Gastrocnemius medialis (tissue), 4 donors: ENCODE results near the gene EXTL2. TPM values are rescaled to one million over a fixed set of nuclear protein-coding genes. Genes with fewer than 3 reads are reported as not detected.

Experiments used
- ATAC-seq, 2 donors: fragments of 150-250 bp; one replicate each; pipeline ENCODE4 v1.9.1; 2016
- DNase-seq, 2 donors: peaks; one replicate each; pipeline ENCODE4 v3.0.0-alpha.2; 2019
- H3K27ac ChIP-seq, 4 donors: fragments of 200-600 bp; sonication (generic); 1 replicate in 1 of 4; 2 replicates in 3 of 4; pipeline ENCODE4 v1.5.1; 2016 to 2018; ENCODE audit warnings: mild to moderate bottlenecking in 2 of 4, moderate library complexity in 1 of 4
- H3K27me3 ChIP-seq, 3 donors: fragments of 200-600 bp; sonication (generic) in 2 of 3; 1 replicate in 1 of 3; 2 replicates in 2 of 3; pipeline versions ENCODE4 v1.5.1 to v1.6.0; 2016 to 2019; ENCODE audit warnings: mild to moderate bottlenecking in 1 of 3, moderate library complexity in 1 of 3
- H3K36me3 ChIP-seq, 2 donors: fragments of 200-600 bp; sonication (generic) in 1 of 2; one replicate each; pipeline ENCODE4 v1.5.1; 2017 to 2018
- H3K4me1 ChIP-seq, 2 donors: fragments of 200-600 bp; sonication (generic) in 1 of 2; one replicate each; pipeline ENCODE4 v1.5.1; 2016 to 2017; ENCODE audit warnings: mild to moderate bottlenecking in 2 of 2
- H3K4me3 ChIP-seq, 4 donors: fragments of 200-600 bp; sonication (generic) in 3 of 4; 1 replicate in 1 of 4; 2 replicates in 3 of 4; pipeline ENCODE4 v1.5.1; 2016 to 2019; ENCODE audit warnings: mild to moderate bottlenecking in 2 of 4
- H3K9me3 ChIP-seq, 3 donors: fragments of 200-600 bp; sonication (generic) in 2 of 3; 1 replicate in 1 of 3; 2 replicates in 2 of 3; pipeline ENCODE4 v1.5.1; 2016 to 2019
- CTCF ChIP-seq, 5 experiments: fragments of 450-650 bp in 3 of 5; fragments of 200-600 bp in 2 of 5; sonication (generic) in 2 of 5; IDR thresholded peaks in 4 of 5; conservative IDR thresholded peaks in 1 of 5; 1 replicate in 4 of 5; 2 replicates in 1 of 5; pipeline ENCODE4 v1.5.1; 2016 to 2019; ENCODE audit warnings: antibody characterized with exemption in 5 of 5, mild to moderate bottlenecking in 3 of 5, moderate library complexity in 3 of 5
- POLR2A ChIP-seq, 2 donors: fragments of 450-650 bp; IDR thresholded peaks; one replicate each; pipeline ENCODE4 v1.6.1; 2017; ENCODE audit warnings: antibody characterized with exemption in 2 of 2, mild to moderate bottlenecking in 2 of 2, moderate library complexity in 2 of 2
- in situ Hi-C, 4 donors: fragments of 200-750 bp; cut with MboI; loops; one replicate each; pipeline versions ENCODE4 v1.15.0 to v1.8.0; 2017; ENCODE audit warnings: low sequenced_read_pairs in 4 of 4
- intact Hi-C: fragments of 100-400 bp; cut with DNase I; formaldehyde crosslinking; loops from one replicate; pipeline ENCODE4 v1.15.1; 2023; ENCODE audit warnings: low total_unique reads
- total RNA-seq, 4 donors: library from RNA; depleted of rRNA; stranded (reverse); fragments of >200 nt; gene quantifications; one replicate each; pipeline versions ENCODE4 v1.1.0 to v1.2.3, GENCODE V29; 2016

EXTL2 gene, protein sequence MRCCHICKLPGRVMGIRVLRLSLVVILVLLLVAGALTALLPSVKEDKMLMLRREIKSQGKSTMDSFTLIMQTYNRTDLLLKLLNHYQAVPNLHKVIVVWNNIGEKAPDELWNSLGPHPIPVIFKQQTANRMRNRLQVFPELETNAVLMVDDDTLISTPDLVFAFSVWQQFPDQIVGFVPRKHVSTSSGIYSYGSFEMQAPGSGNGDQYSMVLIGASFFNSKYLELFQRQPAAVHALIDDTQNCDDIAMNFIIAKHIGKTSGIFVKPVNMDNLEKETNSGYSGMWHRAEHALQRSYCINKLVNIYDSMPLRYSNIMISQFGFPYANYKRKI
- 1 to 10 TPM; 1.7 to 4.9 (median 3.4) TPM for total RNA-seq

- intact Hi-C loops (loop anchor here (2.0 to 5.0 kb wide), 4 partner anchors 130 to 858 kb away; partner anchors contain the start of genes CDC14A, DPH5, SASS6 and TRMT13), in situ Hi-C loops (loop anchor here in 3 of 4 donors (10.0 to 25.0 kb wide), 3 partner anchors 433 to 760 kb away; partner anchors contain the start of genes CDC14A (in 1 of the 3), SASS6 (in 1 of the 3) and TRMT13 (in 1 of the 3))
- H3K27me3 ChIP-seq = no peaks in the 10 kb centered on the region
Observed at GRCh38 chr1:100894603-100895539, at the start of gene EXTL2. EXTL2 (minus strand) TSS chr1:100894842; CDS start chr1:100888757, 6,085 bp downstream.

GRCh38 chr1:100943533-100943932 is 48.9 kb upstream of the EXTL2 start:
- no peak for DNase-seq
- in situ Hi-C loops (no loop called here), intact Hi-C loops (no loop called here)
- Histone ChIP-seq H3K4me3 (no peak overlapping the region), H3K9me3 (no peaks in the 10 kb centered on the region), H3K27me3 (no peaks in the 10 kb centered on the region), H3K4me1 (no peaks in the 10 kb centered on the region), H3K36me3 (no peaks in the 10 kb centered on the region), H3K27ac (no peak overlapping the region)
- TF ChIP-seq CTCF (IDR thresholded peaks at IDR 0.05 in 4 of 5, conservative IDR thresholded peaks at IDR 0.05 in 1 of 5) = no peak
- no peak for TF ChIP-seq POLR2A (IDR thresholded peaks at IDR 0.05)
- no peak for ATAC-seq

More at GRCh38 chr1:100894603-100895539, at the start of gene EXTL2:
- DNase-seq (peak; percentile 71), ATAC-seq (peak; percentile 78)
- H3K27ac ChIP-seq = peak within 1 kb of the TSS; percentile 94 to 99 (median 94)
- peaks cover 21 to 29% of the 10 kb centered on the region in 2 donors for H3K4me1 ChIP-seq
- H3K9me3 ChIP-seq = no peaks in the 10 kb centered on the region
- peaks cover 0 to 20% of the 10 kb centered on the region in 2 donors for H3K36me3 ChIP-seq
- peak within 1 kb of the TSS; percentile 66 to 99 (median 86) for H3K4me3 ChIP-seq
- TF ChIP-seq POLR2A (IDR thresholded peaks at IDR 0.05) (peak; percentile 39 to 47), CTCF (IDR thresholded peaks at IDR 0.05 in 4 of 5, conservative IDR thresholded peaks at IDR 0.05 in 1 of 5) (no peak)

DNA sequence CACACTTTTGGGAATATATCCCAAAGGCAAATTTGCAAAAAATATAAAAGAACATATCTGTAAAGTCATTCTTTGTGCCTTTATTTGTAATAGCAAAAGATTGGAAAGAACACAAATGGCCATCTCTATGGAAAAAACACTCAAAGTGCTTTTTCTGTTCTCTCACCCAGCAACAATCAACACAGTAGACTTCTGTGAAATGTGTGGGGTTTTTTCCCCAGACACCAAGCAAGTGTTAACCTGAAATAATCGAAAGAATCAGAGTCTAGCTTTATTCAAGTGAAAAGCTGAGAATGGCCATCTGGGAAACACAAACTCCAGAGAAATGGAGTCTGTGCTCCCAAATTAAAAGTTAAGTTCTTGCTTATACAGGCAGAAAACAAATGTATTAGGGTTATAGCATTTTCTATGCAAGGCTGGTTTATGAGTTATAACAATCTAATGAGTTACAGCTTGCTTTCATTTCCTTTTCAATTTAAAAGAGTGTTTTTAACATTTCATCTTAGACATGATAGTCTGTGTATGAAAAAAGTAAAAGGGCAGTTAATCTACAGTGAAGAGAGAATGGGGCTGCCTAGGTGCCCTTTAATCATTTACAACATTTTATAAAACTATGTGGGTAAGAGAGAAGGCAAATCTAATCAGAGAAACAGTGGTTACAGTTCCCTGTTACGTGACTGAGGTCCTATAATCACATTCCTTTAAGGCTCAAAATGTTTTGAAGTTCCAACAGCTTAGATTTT is 47.8 kb upstream of the EXTL2 start:
- DNase-seq = no peak
- intact Hi-C loops (no loop called here), in situ Hi-C loops (no loop called here)
- no peaks in the 10 kb centered on the region for H3K27me3 ChIP-seq
- no peak overlapping the region for H3K27ac ChIP-seq
- peaks cover 0 to 8% of the 10 kb centered on the region in 2 donors for H3K36me3 ChIP-seq
- no peak overlapping the region for H3K4me3 ChIP-seq
- no peaks in the 10 kb centered on the region for H3K4me1 ChIP-seq
- TF ChIP-seq CTCF (IDR thresholded peaks at IDR 0.05 in 4 of 5, conservative IDR thresholded peaks at IDR 0.05 in 1 of 5) = no peak
- TF ChIP-seq POLR2A (IDR thresholded peaks at IDR 0.05) = no peak
- no peaks in the 10 kb centered on the region for H3K9me3 ChIP-seq
- ATAC-seq = no peak

GRCh38 chr1:100941580-100942216 is 47.1 kb upstream of the EXTL2 start:
- no peak for TF ChIP-seq CTCF (IDR thresholded peaks at IDR 0.05 in 4 of 5, conservative IDR thresholded peaks at IDR 0.05 in 1 of 5)
- ATAC-seq (no peak), DNase-seq (no peak)
- Histone ChIP-seq H3K4me3 (no peak overlapping the region), H3K4me1 (no peaks in the 10 kb centered on the region), H3K36me3 (peaks cover 0 to 12% of the 10 kb centered on the region in 2 donors), H3K27me3 (no peaks in the 10 kb centered on the region), H3K9me3 (no peaks in the 10 kb centered on the region), H3K27ac (no peak overlapping the region)
- intact Hi-C loops = no loop called here
- in situ Hi-C loops = no loop called here
